SK-N-SH treated with all-trans-retinoic acid at 6 μM for 48 hours (cell line): ENCODE measurements around the gene CTNNA3.

Source experiments
- GLIS3 ChIP-seq: fragments of 250-450 bp; sonication (Bioruptor Pico); IDR thresholded peaks from 2 replicates; pipeline ENCODE4 v1.5.0; 2020; ENCODE audit warnings: mild to moderate bottlenecking, moderate library complexity
- ISL1 ChIP-seq: fragments of 250-450 bp; sonication (Bioruptor Pico); IDR thresholded peaks from 2 replicates; pipeline ENCODE4 v2.1.2; 2022; ENCODE audit warnings: mild to moderate bottlenecking, moderate library complexity
- PATZ1 ChIP-seq: fragments of 250-450 bp; sonication (Bioruptor Pico); IDR thresholded peaks from 2 replicates; pipeline ENCODE4 v1.8.0; 2020; ENCODE audit warnings: mild to moderate bottlenecking, moderate library complexity, borderline replicate concordance
- RARB ChIP-seq: fragments of 250-450 bp; sonication (Bioruptor Pico); IDR thresholded peaks from 2 replicates; pipeline ENCODE4 v1.8.0; 2021; ENCODE audit warnings: mild to moderate bottlenecking, moderate library complexity
- ZFP30 ChIP-seq: fragments of 450-650 bp; formaldehyde crosslinking; IDR thresholded peaks from 2 replicates; pipeline ENCODE4 v1.5.0; 2022; ENCODE audit warnings: mild to moderate bottlenecking, moderate library complexity
- ZNF8 ChIP-seq: fragments of 450-650 bp; formaldehyde crosslinking; IDR thresholded peaks from 2 replicates; pipeline ENCODE4 v1.5.0; 2020; ENCODE audit warnings: mild to moderate bottlenecking, moderate library complexity

- TF ChIP-seq ISL1 (no peak), PATZ1 (no peak), RARB (CRISPR knock-in tag) (no peak), ZFP30 (CRISPR knock-in tag) (no peak), GLIS3 (CRISPR knock-in tag) (no peak), ZNF8 (CRISPR knock-in tag) (no peak)
These were observed 851.6 kb downstream of the CTNNA3 start for GRCh38 chr10:66844176-66844942.
